Measurements from ENCODE around the gene TGFBRAP1.

TGFBRAP1 gene

DNA sequence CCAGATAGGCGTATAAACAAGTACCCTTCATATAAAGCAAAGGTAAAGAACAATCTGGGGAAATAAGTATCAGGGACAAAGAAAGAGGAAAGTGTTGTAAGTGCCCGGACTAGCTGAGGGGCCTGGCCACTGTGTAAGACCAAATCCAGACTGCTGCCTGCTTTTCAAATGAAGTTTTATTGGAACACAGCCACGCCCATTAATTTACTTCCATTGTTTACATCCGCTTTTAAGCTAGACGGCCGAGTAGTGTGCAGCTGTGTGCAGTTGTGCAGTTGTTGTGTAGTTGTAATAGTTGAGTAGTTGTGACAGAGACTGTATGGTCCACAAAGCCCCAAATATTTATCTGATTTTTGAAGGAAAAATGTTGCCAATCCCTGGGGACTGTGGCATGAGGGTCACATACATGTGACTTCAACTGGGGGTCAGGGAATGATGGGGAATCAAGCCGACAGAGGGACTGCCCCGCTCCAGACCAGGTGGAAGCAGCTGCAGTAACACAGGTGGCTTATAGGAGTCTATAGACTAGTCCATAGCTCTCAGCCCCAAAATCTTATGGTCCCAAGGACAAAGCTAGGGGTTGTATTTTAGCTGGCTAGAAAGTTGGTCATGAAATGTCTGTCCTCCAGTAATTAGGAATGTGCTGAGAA lies 39.3 kb upstream of the TGFBRAP1 start:
- H3K27me3 Mint-ChIP-seq = peaks cover 7% of the 10 kb centered on the region
- intact Hi-C loops (cut with micrococcal nuclease) = no loop called here
- H3K36me3 Mint-ChIP-seq (ENCODE audit: low read depth) = no peaks in the 10 kb centered on the region
- no peak overlapping the region for H3K27ac Mint-ChIP-seq
- peaks cover 6% of the 10 kb centered on the region for H3K4me1 Mint-ChIP-seq (ENCODE audit: low read depth)
- no peak overlapping the region for H3K4me3 Mint-ChIP-seq
- H3K9me3 Mint-ChIP-seq = no peaks in the 10 kb centered on the region

DNA sequence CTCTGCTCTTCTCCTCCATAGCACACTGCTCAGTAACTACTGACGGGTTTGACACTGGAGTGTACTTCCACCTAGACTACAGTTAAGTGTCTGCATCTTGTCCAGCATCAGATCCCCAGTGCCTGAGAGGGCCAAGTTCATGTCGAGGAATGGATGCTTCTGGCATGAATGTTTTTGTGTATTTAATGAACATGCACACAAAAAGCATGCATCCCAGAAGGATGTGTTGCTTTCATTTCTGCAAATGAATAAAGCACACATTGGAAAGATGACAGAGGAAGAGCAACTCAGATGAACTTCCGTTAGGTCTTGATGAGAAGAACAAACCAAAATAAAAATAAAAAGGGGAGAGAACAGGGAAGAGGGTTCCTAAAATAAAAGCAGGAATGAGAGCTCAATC lies 35.7 kb upstream of the TGFBRAP1 start:
- H3K27ac Mint-ChIP-seq = no peak overlapping the region
- H3K4me1 Mint-ChIP-seq (ENCODE audit: low read depth) = peaks cover 10% of the 10 kb centered on the region
- H3K9me3 Mint-ChIP-seq = no peaks in the 10 kb centered on the region
- H3K4me3 Mint-ChIP-seq = no peak overlapping the region
- intact Hi-C loops (cut with micrococcal nuclease) = no loop called here
- H3K36me3 Mint-ChIP-seq (ENCODE audit: low read depth) = peaks cover 15% of the 10 kb centered on the region
- peaks cover 9% of the 10 kb centered on the region for H3K27me3 Mint-ChIP-seq

DNA sequence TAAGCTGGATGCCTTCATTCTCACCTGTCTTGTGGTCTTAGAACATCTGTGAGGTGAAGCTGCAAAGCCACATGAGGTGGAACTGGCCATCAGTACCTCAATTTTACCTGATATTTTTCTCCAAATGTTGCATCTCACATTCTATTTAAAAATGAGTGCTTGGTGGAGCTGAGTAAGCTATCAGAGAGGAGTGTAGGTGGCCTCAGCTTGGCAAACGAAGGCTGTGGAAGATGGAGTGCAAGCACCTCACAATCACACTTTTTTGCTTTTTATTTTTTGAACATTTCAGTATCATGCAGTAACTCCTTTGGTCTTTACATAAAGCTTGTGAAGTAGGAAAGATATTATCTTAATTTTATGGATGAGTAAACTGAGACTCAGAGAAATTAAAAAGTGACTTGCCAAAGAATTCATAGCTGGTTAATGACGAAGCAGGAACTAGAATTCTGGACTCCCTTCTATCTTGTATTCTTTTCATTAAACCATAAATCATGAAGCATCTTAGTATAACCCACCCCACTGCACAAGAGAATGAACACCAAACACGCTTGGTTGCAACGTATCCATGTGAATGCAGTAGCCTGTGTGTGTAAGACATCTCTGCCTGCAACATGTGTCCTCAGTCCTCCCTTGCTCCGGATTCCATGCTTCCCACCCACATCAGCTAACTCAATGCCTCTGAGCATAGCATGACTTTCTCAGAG lies 35.1 kb upstream of the TGFBRAP1 start:
- Mint-ChIP-seq H3K9me3 (no peaks in the 10 kb centered on the region), H3K36me3 (ENCODE audit: low read depth) (peaks cover 21% of the 10 kb centered on the region), H3K27ac (no peak overlapping the region), H3K4me1 (ENCODE audit: low read depth) (peaks cover 10% of the 10 kb centered on the region), H3K27me3 (peaks cover 4% of the 10 kb centered on the region), H3K4me3 (no peak overlapping the region)
- intact Hi-C loops (cut with micrococcal nuclease) = no loop called here

DNA sequence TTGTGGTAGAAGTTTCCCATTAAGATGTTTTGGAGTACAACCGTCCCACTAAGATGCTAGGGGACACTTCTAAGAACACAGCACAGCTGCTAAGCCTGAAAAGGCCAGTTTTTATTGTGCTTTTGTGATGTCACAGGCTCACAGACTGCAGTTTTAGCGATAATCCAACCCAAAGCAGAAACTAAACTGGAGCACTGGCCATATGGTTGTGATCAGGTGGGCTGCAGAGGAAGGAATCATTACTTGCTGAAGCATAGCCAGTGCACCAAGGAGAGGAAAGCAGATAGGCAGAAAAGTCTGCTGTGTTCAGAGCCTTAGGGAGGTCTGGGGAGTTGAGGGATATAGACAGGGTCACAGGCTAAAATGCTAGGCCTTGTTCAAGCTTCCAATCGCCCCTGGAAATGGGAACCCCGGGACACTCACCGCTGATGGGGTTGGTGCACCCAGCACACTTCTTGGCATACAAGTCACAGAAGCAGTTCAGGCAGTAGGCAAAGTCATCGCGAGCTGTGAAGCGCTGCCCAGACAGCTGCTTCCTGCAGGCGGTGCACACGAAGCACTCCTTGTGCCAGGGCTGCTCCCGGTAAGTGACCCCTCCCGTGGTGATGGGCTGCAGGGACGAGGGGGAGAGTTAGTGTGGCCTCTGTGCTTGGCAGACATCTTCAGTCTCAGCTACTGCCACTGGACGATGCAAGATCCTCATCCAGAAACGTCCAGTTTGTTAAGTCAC lies 33.5 kb upstream of the TGFBRAP1 start:
- Mint-ChIP-seq H3K36me3 (ENCODE audit: low read depth) (peaks cover 34% of the 10 kb centered on the region), H3K27me3 (peaks cover 3% of the 10 kb centered on the region), H3K9me3 (no peaks in the 10 kb centered on the region), H3K4me1 (ENCODE audit: low read depth) (peaks cover 10% of the 10 kb centered on the region), H3K27ac (no peak overlapping the region), H3K4me3 (no peak overlapping the region)
- intact Hi-C loops (cut with micrococcal nuclease) = no loop called here

DNA sequence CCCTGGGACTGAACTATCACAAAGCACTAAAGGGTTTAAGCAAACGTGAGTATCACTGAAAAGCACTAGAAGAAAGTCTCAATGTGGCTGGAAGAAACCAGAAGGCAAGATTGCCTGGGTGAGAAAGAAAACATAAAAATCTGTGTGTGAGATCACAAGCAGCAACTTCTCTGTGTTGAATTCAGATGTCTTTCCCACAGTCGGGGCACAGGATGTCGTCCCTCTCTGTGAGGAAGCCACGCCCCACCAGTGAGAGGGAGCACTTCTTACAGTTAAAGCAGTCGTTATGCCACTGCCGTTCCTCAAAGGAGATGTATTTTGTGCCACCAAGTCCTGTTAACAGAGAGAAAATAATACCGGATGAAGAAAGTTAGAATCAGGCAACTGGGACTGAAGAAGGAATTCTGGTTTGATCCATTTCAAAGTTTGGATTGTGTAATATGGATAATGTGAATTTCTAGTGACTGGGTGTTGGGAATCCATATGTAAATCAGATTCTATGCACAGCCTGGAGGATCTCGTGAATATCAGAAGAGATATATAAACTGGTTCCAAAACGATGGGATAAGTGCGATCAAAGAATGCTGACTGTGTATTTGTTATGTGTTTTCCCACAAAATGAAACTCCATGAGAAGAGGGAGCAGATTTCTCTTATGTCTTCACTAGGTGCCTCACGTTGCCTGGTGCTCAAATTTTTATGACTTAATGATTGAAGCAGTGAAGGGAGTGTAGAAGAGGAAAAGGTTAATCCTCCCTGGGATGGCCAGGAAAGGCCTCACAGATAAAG lies 31.8 kb upstream of the TGFBRAP1 start:
- Mint-ChIP-seq H3K4me3 (no peak overlapping the region), H3K9me3 (peaks cover 12% of the 10 kb centered on the region), H3K27me3 (peaks cover 3% of the 10 kb centered on the region), H3K27ac (no peak overlapping the region), H3K4me1 (ENCODE audit: low read depth) (peaks cover 10% of the 10 kb centered on the region), H3K36me3 (ENCODE audit: low read depth) (peaks cover 51% of the 10 kb centered on the region)
- intact Hi-C loops (cut with micrococcal nuclease) = no loop called here

DNA sequence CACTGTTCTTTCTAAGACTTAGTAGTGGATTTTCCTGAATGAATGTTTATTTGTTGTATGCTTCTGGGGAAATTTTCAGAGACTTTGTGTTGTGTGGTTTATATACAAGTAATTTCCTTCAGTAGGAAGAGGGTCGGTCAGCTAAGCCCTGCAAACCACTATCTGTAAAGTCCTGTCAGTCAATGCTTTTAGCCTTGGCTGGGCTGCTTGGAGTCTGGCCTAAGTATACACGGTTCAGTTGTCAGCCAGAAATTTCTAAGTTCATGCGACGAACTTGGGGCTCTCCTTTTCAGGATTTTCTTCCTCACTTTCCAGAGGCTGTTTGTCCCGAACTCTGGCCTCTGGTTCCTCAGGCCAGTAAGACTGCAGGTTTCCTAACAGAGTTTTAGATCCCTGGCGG lies 29.1 kb upstream of the TGFBRAP1 start:
- peaks cover 5% of the 10 kb centered on the region for H3K4me1 Mint-ChIP-seq (ENCODE audit: low read depth)

DNA sequence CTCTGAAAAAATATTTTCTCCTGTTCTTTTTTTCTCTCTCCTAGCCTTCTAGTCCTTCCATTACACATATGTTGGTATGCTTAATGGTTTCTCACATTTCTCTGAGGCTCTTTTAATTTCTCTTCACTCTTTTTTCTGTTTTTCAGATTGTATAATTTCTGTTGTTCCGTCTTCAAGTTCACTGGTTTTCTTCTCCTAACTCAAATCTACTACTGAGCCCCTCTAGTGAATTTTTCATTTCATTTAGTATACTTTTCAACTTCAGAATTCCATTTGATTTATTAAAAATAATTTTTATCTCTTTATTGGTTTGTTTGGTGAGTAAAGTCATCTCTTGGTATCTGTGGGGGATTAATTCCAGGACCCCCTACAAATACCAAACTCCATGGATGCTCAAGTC lies 27.6 kb upstream of the TGFBRAP1 start:
- Mint-ChIP-seq H3K36me3 (ENCODE audit: low read depth) (peaks cover 80% of the 10 kb centered on the region), H3K27ac (no peak overlapping the region), H3K9me3 (peaks cover 23% of the 10 kb centered on the region), H3K4me1 (ENCODE audit: low read depth) (no peaks in the 10 kb centered on the region), H3K4me3 (no peak overlapping the region), H3K27me3 (no peaks in the 10 kb centered on the region)
- intact Hi-C loops (cut with micrococcal nuclease) = no loop called here

More for the DNA sequence above, 29.1 kb upstream of the TGFBRAP1 start:
- peaks cover 2% of the 10 kb centered on the region for H3K27me3 Mint-ChIP-seq
- no peak overlapping the region for H3K4me3 Mint-ChIP-seq
- H3K36me3 Mint-ChIP-seq (ENCODE audit: low read depth) = peaks cover 67% of the 10 kb centered on the region
- intact Hi-C loops (cut with micrococcal nuclease) = no loop called here
- H3K9me3 Mint-ChIP-seq = peaks cover 23% of the 10 kb centered on the region
- H3K27ac Mint-ChIP-seq = no peak overlapping the region

DNA sequence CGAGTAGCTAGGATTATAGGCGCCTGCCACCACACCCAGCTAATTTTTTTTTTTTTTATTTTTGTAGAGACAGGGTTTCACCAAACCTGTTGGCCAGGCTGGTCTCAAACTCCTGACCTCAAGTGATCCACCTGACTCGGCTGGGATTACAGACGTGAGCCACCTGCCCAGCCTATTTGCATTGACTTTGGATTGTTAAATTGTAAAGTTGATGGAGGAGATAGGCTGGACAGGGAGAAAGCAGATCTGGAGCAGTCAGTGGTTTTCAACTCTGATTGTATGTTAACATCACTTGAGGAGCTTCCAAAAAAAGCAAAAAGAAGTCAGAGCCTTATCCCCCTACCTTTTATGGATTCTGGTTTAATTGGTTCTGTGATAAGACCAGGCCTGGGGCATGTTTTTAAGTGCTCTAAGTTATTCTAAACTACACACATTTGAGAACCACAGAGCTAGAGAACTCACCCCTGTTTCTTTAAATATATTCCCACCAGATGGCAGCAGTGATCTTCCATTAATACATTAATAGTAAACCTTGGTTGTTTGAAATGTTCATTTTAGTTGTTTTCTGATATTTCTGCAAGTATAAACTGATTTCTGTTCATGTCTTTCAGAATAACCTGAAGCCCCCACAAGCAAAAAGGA lies 15.3 kb upstream of the TGFBRAP1 start:
- Mint-ChIP-seq H3K4me3 (no peak overlapping the region), H3K27ac (no peak overlapping the region), H3K27me3 (no peaks in the 10 kb centered on the region), H3K9me3 (no peaks in the 10 kb centered on the region), H3K36me3 (ENCODE audit: low read depth) (peaks cover 81% of the 10 kb centered on the region), H3K4me1 (ENCODE audit: low read depth) (peaks cover 5% of the 10 kb centered on the region)
- intact Hi-C loops (cut with micrococcal nuclease) = no loop called here

DNA sequence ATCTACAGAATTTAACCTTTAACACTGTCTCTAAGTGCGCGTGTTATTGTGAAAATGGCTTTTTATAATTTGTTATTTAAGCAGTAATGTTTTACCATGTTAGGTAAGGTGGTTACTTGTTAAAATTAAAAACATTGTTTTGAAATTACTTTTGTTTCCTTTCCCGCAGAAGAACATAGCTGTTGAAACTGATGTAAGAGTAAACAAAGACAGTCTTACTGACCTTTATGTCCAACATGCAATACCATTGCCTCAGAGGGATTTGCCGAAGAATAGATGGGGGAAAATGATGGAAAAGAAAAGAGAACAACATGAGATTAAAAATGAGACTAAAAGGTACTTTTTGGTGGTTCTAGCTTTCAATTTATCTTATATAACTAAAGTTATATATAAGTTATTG lies 9.9 kb upstream of the TGFBRAP1 start:
- Mint-ChIP-seq H3K27ac (no peak overlapping the region), H3K36me3 (ENCODE audit: low read depth) (peaks cover 50% of the 10 kb centered on the region)

DNA sequence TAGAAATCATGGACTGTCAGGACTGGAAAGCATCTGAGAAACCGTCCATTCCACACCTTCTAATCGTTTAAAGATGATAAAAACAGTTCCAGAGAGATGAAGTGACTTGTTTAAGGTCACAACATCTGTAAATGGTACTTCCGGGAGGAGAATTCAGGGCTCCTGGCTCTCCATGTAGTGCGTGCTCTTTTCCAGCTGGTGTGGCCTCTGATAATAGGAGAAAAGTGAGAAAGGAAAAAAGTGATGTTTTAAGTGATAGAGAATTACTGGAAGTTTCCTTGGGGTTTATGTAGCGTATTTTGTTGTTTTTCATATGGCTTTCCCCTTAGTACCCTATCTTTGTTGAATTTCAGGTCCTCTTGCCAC lies 8.5 kb upstream of the TGFBRAP1 start:
- H3K36me3 Mint-ChIP-seq (ENCODE audit: low read depth) = peaks cover 42% of the 10 kb centered on the region
- H3K4me3 Mint-ChIP-seq = peak overlapping the region; percentile 96
- intact Hi-C loops (cut with micrococcal nuclease) = loop anchor here (10.0 kb wide), 1 partner anchor 303 kb away; the partner anchor contains the start of gene MRPS9

More for the DNA sequence above, 9.9 kb upstream of the TGFBRAP1 start:
- H3K4me3 Mint-ChIP-seq = no peak overlapping the region
- H3K27me3 Mint-ChIP-seq = no peaks in the 10 kb centered on the region
- H3K4me1 Mint-ChIP-seq (ENCODE audit: low read depth) = peaks cover 21% of the 10 kb centered on the region
- intact Hi-C loops (cut with micrococcal nuclease) = loop anchor here (10.0 kb wide), 1 partner anchor 305 kb away; the partner anchor contains the start of gene MRPS9
- no peaks in the 10 kb centered on the region for H3K9me3 Mint-ChIP-seq

DNA sequence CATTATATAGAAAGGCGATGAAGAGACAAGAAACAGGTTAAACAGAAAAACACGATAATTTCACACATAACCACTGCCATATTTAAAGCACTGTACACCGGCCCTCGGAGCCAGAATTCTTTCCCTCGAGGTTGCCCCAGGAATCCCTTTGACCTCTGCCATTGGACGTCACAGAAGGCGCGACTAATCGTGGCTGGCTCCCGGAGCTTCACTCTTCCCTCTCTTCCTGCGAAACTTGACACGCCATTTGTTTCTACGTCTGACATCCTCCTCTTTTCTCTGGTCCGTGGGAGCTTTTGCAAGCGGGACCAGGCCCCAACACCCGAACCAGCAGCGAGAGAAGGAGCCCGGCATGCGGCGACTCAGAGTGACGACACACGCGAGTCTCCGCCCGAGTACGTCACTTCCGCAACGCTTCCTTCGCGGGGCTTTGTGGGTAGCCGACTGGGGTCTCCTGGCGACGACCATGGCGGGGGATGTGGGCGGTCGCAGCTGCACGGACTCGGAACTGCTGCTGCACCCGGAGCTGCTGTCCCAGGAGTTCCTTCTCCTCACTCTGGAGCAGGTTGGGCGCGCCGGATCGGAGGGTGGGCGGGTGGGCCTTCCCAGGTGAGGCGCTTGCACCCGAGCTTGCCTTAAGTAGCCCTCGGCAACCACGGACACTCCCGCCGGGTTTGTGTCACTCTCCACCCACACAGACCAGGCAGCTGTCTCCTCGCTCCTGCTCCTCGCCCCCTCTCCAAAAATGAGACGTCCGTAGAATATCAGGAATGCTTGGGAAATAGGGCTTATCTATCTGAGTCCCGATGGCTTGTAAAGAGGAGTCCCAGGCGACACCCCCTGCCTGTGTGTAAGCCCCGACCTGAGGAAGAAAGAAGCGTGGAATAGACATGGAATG lies 7.8 kb upstream of the TGFBRAP1 start, which contains the start of gene C2orf49:
TSS of gene C2orf49 (plus strand) at position 419 of the 898 bp plus-strand sequence. CDS start at position 467, 48 bp downstream.
- peak within 1 kb of the TSS; percentile 97 for H3K27ac Mint-ChIP-seq
- intact Hi-C loops (cut with micrococcal nuclease) = loop anchor here (10.0 kb wide), 1 partner anchor 303 kb away; the partner anchor contains the start of gene MRPS9
- peaks cover 21% of the 10 kb centered on the region for H3K4me1 Mint-ChIP-seq (ENCODE audit: low read depth)
- H3K27me3 Mint-ChIP-seq = no peaks in the 10 kb centered on the region
- no peaks in the 10 kb centered on the region for H3K9me3 Mint-ChIP-seq
- H3K4me3 Mint-ChIP-seq = peak within 1 kb of the TSS; percentile 96
- H3K36me3 Mint-ChIP-seq (ENCODE audit: low read depth) = peaks cover 36% of the 10 kb centered on the region

More for the DNA sequence above, 8.5 kb upstream of the TGFBRAP1 start:
- Mint-ChIP-seq H3K27me3 (no peaks in the 10 kb centered on the region), H3K9me3 (no peaks in the 10 kb centered on the region), H3K4me1 (ENCODE audit: low read depth) (peaks cover 21% of the 10 kb centered on the region), H3K27ac (peak overlapping the region; percentile 97)

DNA sequence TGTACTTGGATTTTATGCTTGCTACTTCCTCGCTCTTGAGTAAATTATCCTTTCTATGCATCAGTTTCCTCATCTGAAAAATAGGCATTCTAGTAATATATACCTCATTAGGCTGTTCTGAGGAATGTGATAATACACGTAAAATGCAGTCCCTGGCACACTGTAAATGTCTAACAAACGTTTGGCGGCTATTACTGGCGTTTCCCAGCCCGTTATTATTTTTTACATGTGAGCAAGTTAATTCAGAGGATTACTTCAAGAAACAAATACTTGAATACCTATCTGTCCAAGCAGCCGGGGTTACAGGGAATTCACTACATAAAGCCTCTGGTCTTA lies 7.2 kb upstream of the TGFBRAP1 start:
- Mint-ChIP-seq H3K36me3 (ENCODE audit: low read depth) (peaks cover 32% of the 10 kb centered on the region), H3K4me1 (ENCODE audit: low read depth) (peaks cover 21% of the 10 kb centered on the region), H3K27ac (peak overlapping the region; percentile 97)

More for the DNA sequence above, 7.2 kb upstream of the TGFBRAP1 start:
- H3K27me3 Mint-ChIP-seq = no peaks in the 10 kb centered on the region
- intact Hi-C loops (cut with micrococcal nuclease) = loop anchor here (10.0 kb wide), 1 partner anchor 302 kb away; the partner anchor contains the start of gene MRPS9
- H3K4me3 Mint-ChIP-seq = peak overlapping the region; percentile 96
- H3K9me3 Mint-ChIP-seq = no peaks in the 10 kb centered on the region
